ENCODE measurements around the gene CELF4.

CELF4 gene

GRCh38 chr18:37289423-37289822, 276.2 kb downstream of the CELF4 start:
- H3F3A ChIP-seq (ENCODE audit: insufficient read depth), result no peaks in the 10 kb centered on the region
- no peak overlapping the region for H3K4me2 ChIP-seq (ENCODE audit: low read depth, low read length, poor library complexity, severe bottlenecking)
- H3K9ac ChIP-seq (ENCODE audit: low read length), result no peak overlapping the region
- no peaks in the 10 kb centered on the region for H4K20me1 ChIP-seq (ENCODE audit: low read depth, low read length)
- no peaks in the 10 kb centered on the region for H3K9me3 ChIP-seq (ENCODE audit: insufficient read depth, low read length)
- H3K36me3 ChIP-seq (ENCODE audit: low read length), result no peaks in the 10 kb centered on the region
- no peaks in the 10 kb centered on the region for H3K79me2 ChIP-seq (ENCODE audit: insufficient read depth, low read length)
- H3K4me3 ChIP-seq (ENCODE audit: insufficient read depth, low read length, poor library complexity, severe bottlenecking), result no peak overlapping the region
- TF ChIP-seq EZH2phosphoT487 (conservative IDR thresholded peaks at IDR 0.05; ENCODE audit: low read length), result no peak
- TF ChIP-seq CTCF (IDR thresholded peaks at IDR 0.05; ENCODE audit: insufficient read depth, low read length, poor library complexity, severe bottlenecking), result no peak
- no peaks in the 10 kb centered on the region for H3K9me2 ChIP-seq (replicated peaks; ENCODE audit: insufficient read depth, low read length)
- no peak overlapping the region for H2AFZ ChIP-seq (ENCODE audit: low read depth, low read length, severe bottlenecking)
- H3K27me3 ChIP-seq (ENCODE audit: low read length), result no peaks in the 10 kb centered on the region
- no peak overlapping the region for H3K27ac ChIP-seq (ENCODE audit: low read depth, low read length)

GRCh38 chr18:37287601-37288000, 278.0 kb downstream of the CELF4 start:
- no peaks in the 10 kb centered on the region for H3K9me2 ChIP-seq (replicated peaks; ENCODE audit: insufficient read depth, low read length)
- TF ChIP-seq CTCF (IDR thresholded peaks at IDR 0.05; ENCODE audit: insufficient read depth, low read length, poor library complexity, severe bottlenecking) (no peak), EZH2phosphoT487 (conservative IDR thresholded peaks at IDR 0.05; ENCODE audit: low read length) (no peak)

GRCh38 chr18:37286801-37287200, 278.8 kb downstream of the CELF4 start:
- H3K4me3 ChIP-seq (ENCODE audit: insufficient read depth, low read length, poor library complexity, severe bottlenecking), result no peak overlapping the region
- no peak overlapping the region for H3K4me2 ChIP-seq (ENCODE audit: low read depth, low read length, poor library complexity, severe bottlenecking)
- no peak for TF ChIP-seq EZH2phosphoT487 (conservative IDR thresholded peaks at IDR 0.05; ENCODE audit: low read length)
- no peak for TF ChIP-seq CTCF (IDR thresholded peaks at IDR 0.05; ENCODE audit: insufficient read depth, low read length, poor library complexity, severe bottlenecking)
- no peak overlapping the region for H3K9ac ChIP-seq (ENCODE audit: low read length)
- no peaks in the 10 kb centered on the region for H4K20me1 ChIP-seq (ENCODE audit: low read depth, low read length)
- no peaks in the 10 kb centered on the region for H3K9me3 ChIP-seq (ENCODE audit: insufficient read depth, low read length)
- no peaks in the 10 kb centered on the region for H3K79me2 ChIP-seq (ENCODE audit: insufficient read depth, low read length)
- H2AFZ ChIP-seq (ENCODE audit: low read depth, low read length, severe bottlenecking), result no peak overlapping the region
- no peaks in the 10 kb centered on the region for H3K27me3 ChIP-seq (ENCODE audit: low read length)
- H3K36me3 ChIP-seq (ENCODE audit: low read length), result no peaks in the 10 kb centered on the region
- no peaks in the 10 kb centered on the region for H3F3A ChIP-seq (ENCODE audit: insufficient read depth)
- H3K27ac ChIP-seq (ENCODE audit: low read depth, low read length), result no peak overlapping the region
- H3K9me2 ChIP-seq (replicated peaks; ENCODE audit: insufficient read depth, low read length), result no peaks in the 10 kb centered on the region

More at GRCh38 chr18:37287601-37288000, 278.0 kb downstream of the CELF4 start:
- Histone ChIP-seq H3K4me2 (ENCODE audit: low read depth, low read length, poor library complexity, severe bottlenecking) (no peak overlapping the region), H3K27ac (ENCODE audit: low read depth, low read length) (no peak overlapping the region), H3K36me3 (ENCODE audit: low read length) (no peaks in the 10 kb centered on the region), H3K27me3 (ENCODE audit: low read length) (no peaks in the 10 kb centered on the region), H3F3A (ENCODE audit: insufficient read depth) (no peaks in the 10 kb centered on the region), H3K9ac (ENCODE audit: low read length) (no peak overlapping the region), H3K4me3 (ENCODE audit: insufficient read depth, low read length, poor library complexity, severe bottlenecking) (no peak overlapping the region), H2AFZ (ENCODE audit: low read depth, low read length, severe bottlenecking) (no peak overlapping the region), H3K79me2 (ENCODE audit: insufficient read depth, low read length) (no peaks in the 10 kb centered on the region), H3K9me3 (ENCODE audit: insufficient read depth, low read length) (no peaks in the 10 kb centered on the region), H4K20me1 (ENCODE audit: low read depth, low read length) (no peaks in the 10 kb centered on the region)
